SK-N-SH (cell line): Measurements from ENCODE around the gene USP12. TPM values are rescaled to one million over a fixed set of nuclear protein-coding genes. Genes with fewer than 3 reads are reported as not detected.

ENCODE experiments used
- CTCF ChIA-PET: fragments of 300-600, 350-600 bp; formaldehyde crosslinking; extraction: SDS; loops from one replicate; lab custom pipeline; 2021; lab: Yijun Ruan, JAX
- POLR2A ChIA-PET: fragments of 350-600 bp; sonication (Branson Sonifier 250); formaldehyde crosslinking; extraction: SDS; loops from one replicate; lab custom pipeline; 2020; ENCODE audit warnings: antibody characterized with exemption, inconsistent platforms; lab: Yijun Ruan, JAX
- DNase-seq: peaks from one replicate; pipeline ENCODE4 v3.0.0; 2012
- H2AFZ ChIP-seq: fragments of 200-600 bp; sonication (generic); 2 replicates; pipeline ENCODE4 v1.8.1; 2016; ENCODE audit warnings: antibody characterized with exemption, mild to moderate bottlenecking, low read depth
- H3F3A ChIP-seq: fragments of 200-600 bp; sonication (generic); replicated peaks from 2 replicates; pipeline ENCODE3; 2016; ENCODE audit warnings: antibody characterized with exemption, mild to moderate bottlenecking; ENCODE audit not compliant: insufficient read depth
- H3K27ac ChIP-seq, 2 experiments: fragments of 200-500 bp in 1 of 2; fragments of 200-600 bp in 1 of 2; sonication (Bioruptor generic) in 1 of 2; sonication (generic), shearing (Covaris generic) in 1 of 2; 2 replicates each; pipeline versions ENCODE4 v1.5.1 to v1.6.1; 2014 to 2016; ENCODE audit warnings: low read depth in 2 of 2, inconsistent platforms in 1 of 2, low read length in 1 of 2, mild to moderate bottlenecking in 1 of 2, mixed read lengths in 1 of 2
- H3K27me3 ChIP-seq: fragments of 200-600 bp; sonication (generic), shearing (Covaris generic); 2 replicates; pipeline ENCODE4 v1.6.1; 2016; ENCODE audit warnings: mixed run types; ENCODE audit not compliant: insufficient read depth
- H3K36me3 ChIP-seq, 2 experiments: fragments of 200-500 bp in 1 of 2; fragments of 200-600 bp in 1 of 2; sonication (Bioruptor generic) in 1 of 2; sonication (generic) in 1 of 2; replicated peaks in 1 of 2; 2 replicates each; pipeline versions ENCODE3 to v1.5.1; 2014 to 2016; ENCODE audit warnings: low read length in 1 of 2, mild to moderate bottlenecking in 1 of 2; ENCODE audit not compliant: insufficient read depth in 2 of 2, control insufficient read depth in 1 of 2
- H3K4me1 ChIP-seq, 2 experiments: fragments of 200-500 bp in 1 of 2; fragments of 200-600 bp in 1 of 2; sonication (Bioruptor generic) in 1 of 2; sonication (generic), shearing (Covaris generic) in 1 of 2; 2 replicates each; pipeline versions ENCODE4 v1.5.1 to v1.6.1; 2014 to 2016; ENCODE audit warnings: low read depth in 1 of 2, low read length in 1 of 2, mixed run types in 1 of 2; ENCODE audit not compliant: insufficient read depth in 2 of 2, control insufficient read depth in 1 of 2
- H3K4me2 ChIP-seq: fragments of 200-600 bp; sonication (generic), shearing (Covaris generic); 2 replicates; pipeline ENCODE4 v1.6.1; 2017; ENCODE audit warnings: mixed run types
- H3K4me3 ChIP-seq, 2 experiments: fragments of 200-500 bp in 1 of 2; fragments of 200-600 bp in 1 of 2; sonication (Bioruptor generic) in 1 of 2; sonication (generic), shearing (Covaris generic) in 1 of 2; 2 replicates each; pipeline versions ENCODE4 v1.5.1 to v1.8.1; 2014 to 2016; ENCODE audit warnings: low read depth in 2 of 2, inconsistent platforms in 1 of 2, low read length in 1 of 2, mild to moderate bottlenecking in 1 of 2, mixed read lengths in 1 of 2, moderate library complexity in 1 of 2
- H3K79me2 ChIP-seq: fragments of 200-600 bp; sonication (generic); 2 replicates; pipeline ENCODE4 v1.8.1; 2017; ENCODE audit warnings: mild to moderate bottlenecking; ENCODE audit not compliant: insufficient read depth
- H3K9ac ChIP-seq: fragments of 200-600 bp; sonication (generic); 2 replicates; pipeline ENCODE4 v1.6.1; 2017; ENCODE audit warnings: mixed run types
- H3K9me2 ChIP-seq: fragments of 200-600 bp; sonication (generic); 2 replicates; pipeline ENCODE4 v1.6.1; 2017; ENCODE audit warnings: mixed run types
- H3K9me3 ChIP-seq: fragments of 200-600 bp; sonication (generic); 2 replicates; pipeline ENCODE4 v1.6.1; 2017; ENCODE audit warnings: mixed run types, mild to moderate bottlenecking, moderate library complexity
- H4K20me1 ChIP-seq: fragments of 200-600 bp; sonication (generic); 2 replicates; pipeline ENCODE4 v1.6.1; 2017; ENCODE audit warnings: mild to moderate bottlenecking, mixed run types; ENCODE audit not compliant: insufficient read depth
- CHD2 ChIP-seq: fragments of 150-350 bp; IDR thresholded peaks from 2 replicates; pipeline ENCODE4 v1.6.1; 2018; ENCODE audit warnings: low read length; ENCODE audit not compliant: partially characterized antibody
- EP300 ChIP-seq, 2 experiments: IDR thresholded peaks; 2 replicates each; pipeline versions ENCODE4 v1.4.0 to v1.6.1; 2012; ENCODE audit warnings: borderline replicate concordance in 1 of 2, low read depth in 1 of 2, low read length in 1 of 2
- EZH2phosphoT487 ChIP-seq: fragments of 200-600 bp; sonication (generic); IDR thresholded peaks from 2 replicates; pipeline ENCODE4 v1.6.1; 2017; ENCODE audit warnings: low read depth, mixed run types, mild to moderate bottlenecking, antibody characterized with exemption, moderate library complexity, borderline replicate concordance
- FOXJ3 ChIP-seq: sonication (generic); formaldehyde crosslinking; IDR thresholded peaks from 2 replicates; pipeline ENCODE4 v1.5.1; 2020; ENCODE audit warnings: mild to moderate bottlenecking, missing genetic modification reagents
- FOXM1 ChIP-seq: IDR thresholded peaks from 2 replicates; pipeline ENCODE4 v1.4.0; 2012; ENCODE audit warnings: low read depth, mild to moderate bottlenecking
- GABPA ChIP-seq: IDR thresholded peaks from 2 replicates; pipeline ENCODE4 v1.4.0; 2012; ENCODE audit warnings: low read depth, mild to moderate bottlenecking
- GATA2 ChIP-seq: sonication (generic); formaldehyde crosslinking; IDR thresholded peaks from 2 replicates; pipeline ENCODE4 v1.5.0; 2020; ENCODE audit warnings: mild to moderate bottlenecking, missing genetic modification reagents
- IRF3 ChIP-seq: fragments of 150-350 bp; IDR thresholded peaks from 2 replicates; pipeline ENCODE4 v1.6.1; 2016; ENCODE audit warnings: mild to moderate bottlenecking, low read depth, low read length
- JUND ChIP-seq: IDR thresholded peaks from 2 replicates; pipeline ENCODE4 v1.4.0; 2012
- MEF2A ChIP-seq: IDR thresholded peaks from 2 replicates; pipeline ENCODE4 v1.4.0; 2012; ENCODE audit warnings: low read depth, borderline replicate concordance
- MXI1 ChIP-seq: IDR thresholded peaks from 2 replicates; pipeline ENCODE4 v1.6.1; 2012; ENCODE audit warnings: mild to moderate bottlenecking, low read depth, low read length, improper control_type of control experiment
- NFIC ChIP-seq: IDR thresholded peaks from 2 replicates; pipeline ENCODE4 v1.4.0; 2012; ENCODE audit warnings: borderline replicate concordance
- NRF1 ChIP-seq: IDR thresholded peaks from 2 replicates; pipeline ENCODE4 v1.6.1; 2012; ENCODE audit warnings: low read depth, mild to moderate bottlenecking, low read length
- POLR2AphosphoS5 ChIP-seq: IDR thresholded peaks from 2 replicates; pipeline ENCODE4 v1.6.1; 2012; ENCODE audit warnings: low read depth, low read length
- RAD21 ChIP-seq: IDR thresholded peaks from 2 replicates; pipeline ENCODE4 v1.6.1; 2012; ENCODE audit warnings: mild to moderate bottlenecking, low read length
- TCF12 ChIP-seq: IDR thresholded peaks from 2 replicates; pipeline ENCODE4 v1.4.0; 2012
- USF1 ChIP-seq: IDR thresholded peaks from 2 replicates; pipeline ENCODE4 v1.4.0; 2012; ENCODE audit warnings: low read depth, borderline replicate concordance
- WGBS: methylation state at CpG from one replicate; pipeline ENCODE4 v1.1.6; 2017; ENCODE audit warnings: low lambda C conversion rate; 5-methylcytosine and 5-hydroxymethylcytosine counted together
- polyA plus RNA-seq, 3 experiments: library from polyadenylated mRNA; depleted of rRNA; stranded (reverse); fragments of >200 nt; gene quantifications; 2 replicates each; pipeline ENCODE4 v1.2.3, GENCODE V29; 2012
- TF ChIP-seq, protein P1 (sequence below): IDR thresholded peaks from 2 replicates; pipeline ENCODE4; 2012
- TF ChIP-seq, protein P2 (sequence below): IDR thresholded peaks from 2 replicates; pipeline ENCODE4 v1.6.1; 2012; ENCODE audit warnings: mild to moderate bottlenecking, low read depth, low read length, moderate library complexity

USP12 gene
- polyA plus RNA-seq, 1 of the 3 experiments (the other 2 are of a cell fraction): 5.0 TPM

- POLR2A ChIA-PET: no interaction called here
Measured at GRCh38 chr13:27177852-27178251, 6.2 kb upstream of the USP12 start.

More at GRCh38 chr13:27177852-27178251, 6.2 kb upstream of the USP12 start:
- WGBS: 82% methylated on average over 3 of the region's 3 CpGs
- DNase-seq: no peak
- H3K79me2 ChIP-seq: peaks cover 5% of the 10 kb centered on the region
- CTCF ChIA-PET: no interaction called here
- 0 out of 2 replicates have a peak overlapping the region, but pooled peaks have one; percentile 18 for H2AFZ ChIP-seq
- H3K4me1 ChIP-seq: peaks cover 0 to 7% of the 10 kb centered on the region in 2 experiments; a peak in 2 of 4 replicates
- H3K27ac ChIP-seq: no peak overlapping the region
- H3K9me2 ChIP-seq: no peaks in the 10 kb centered on the region
- H3K36me3 ChIP-seq: no peaks in the 10 kb centered on the region
- no peaks in the 10 kb centered on the region for H3K27me3 ChIP-seq
- H3K4me3 ChIP-seq: no peak overlapping the region
- no peak overlapping the region for H3K9ac ChIP-seq
- no peaks in the 10 kb centered on the region for H3K9me3 ChIP-seq
- TF ChIP-seq RAD21 (no peak), POLR2AphosphoS5 (no peak), JUND (no peak), NRF1 (no peak), FOXJ3 (CRISPR knock-in tag) (no peak), CHD2 (no peak), EZH2phosphoT487 (no peak), EP300 (IDR thresholded peaks at IDR 0.05; ENCODE audit: borderline replicate concordance in 1 of 2, low read depth in 1 of 2, low read length in 1 of 2) (no peak), NFIC (no peak), USF1 (no peak), FOXM1 (no peak), TCF12 (no peak), GATA2 (CRISPR knock-in tag) (no peak), GABPA (no peak), IRF3 (no peak), MXI1 (no peak), MEF2A (no peak)
- TF ChIP-seq, protein P1, sequence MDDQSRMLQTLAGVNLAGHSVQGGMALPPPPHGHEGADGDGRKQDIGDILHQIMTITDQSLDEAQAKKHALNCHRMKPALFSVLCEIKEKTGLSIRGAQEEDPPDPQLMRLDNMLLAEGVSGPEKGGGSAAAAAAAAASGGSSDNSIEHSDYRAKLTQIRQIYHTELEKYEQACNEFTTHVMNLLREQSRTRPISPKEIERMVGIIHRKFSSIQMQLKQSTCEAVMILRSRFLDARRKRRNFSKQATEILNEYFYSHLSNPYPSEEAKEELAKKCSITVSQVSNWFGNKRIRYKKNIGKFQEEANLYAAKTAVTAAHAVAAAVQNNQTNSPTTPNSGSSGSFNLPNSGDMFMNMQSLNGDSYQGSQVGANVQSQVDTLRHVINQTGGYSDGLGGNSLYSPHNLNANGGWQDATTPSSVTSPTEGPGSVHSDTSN: no peak
- TF ChIP-seq, protein P2, sequence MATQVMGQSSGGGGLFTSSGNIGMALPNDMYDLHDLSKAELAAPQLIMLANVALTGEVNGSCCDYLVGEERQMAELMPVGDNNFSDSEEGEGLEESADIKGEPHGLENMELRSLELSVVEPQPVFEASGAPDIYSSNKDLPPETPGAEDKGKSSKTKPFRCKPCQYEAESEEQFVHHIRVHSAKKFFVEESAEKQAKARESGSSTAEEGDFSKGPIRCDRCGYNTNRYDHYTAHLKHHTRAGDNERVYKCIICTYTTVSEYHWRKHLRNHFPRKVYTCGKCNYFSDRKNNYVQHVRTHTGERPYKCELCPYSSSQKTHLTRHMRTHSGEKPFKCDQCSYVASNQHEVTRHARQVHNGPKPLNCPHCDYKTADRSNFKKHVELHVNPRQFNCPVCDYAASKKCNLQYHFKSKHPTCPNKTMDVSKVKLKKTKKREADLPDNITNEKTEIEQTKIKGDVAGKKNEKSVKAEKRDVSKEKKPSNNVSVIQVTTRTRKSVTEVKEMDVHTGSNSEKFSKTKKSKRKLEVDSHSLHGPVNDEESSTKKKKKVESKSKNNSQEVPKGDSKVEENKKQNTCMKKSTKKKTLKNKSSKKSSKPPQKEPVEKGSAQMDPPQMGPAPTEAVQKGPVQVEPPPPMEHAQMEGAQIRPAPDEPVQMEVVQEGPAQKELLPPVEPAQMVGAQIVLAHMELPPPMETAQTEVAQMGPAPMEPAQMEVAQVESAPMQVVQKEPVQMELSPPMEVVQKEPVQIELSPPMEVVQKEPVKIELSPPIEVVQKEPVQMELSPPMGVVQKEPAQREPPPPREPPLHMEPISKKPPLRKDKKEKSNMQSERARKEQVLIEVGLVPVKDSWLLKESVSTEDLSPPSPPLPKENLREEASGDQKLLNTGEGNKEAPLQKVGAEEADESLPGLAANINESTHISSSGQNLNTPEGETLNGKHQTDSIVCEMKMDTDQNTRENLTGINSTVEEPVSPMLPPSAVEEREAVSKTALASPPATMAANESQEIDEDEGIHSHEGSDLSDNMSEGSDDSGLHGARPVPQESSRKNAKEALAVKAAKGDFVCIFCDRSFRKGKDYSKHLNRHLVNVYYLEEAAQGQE: no peak
- TF ChIP-seq, all 33 proteins: peak for 0
- H4K20me1 ChIP-seq: no peaks in the 10 kb centered on the region
- peaks cover 4% of the 10 kb centered on the region for H3F3A ChIP-seq
- H3K4me2 ChIP-seq: no peak overlapping the region
